ENCODE measurements around the gene ROBO1.

GRCh38 chr3:79568938-79569337 is 198.9 kb downstream of the ROBO1 start:
- no peak for TF ChIP-seq POLR2A (IDR thresholded peaks at IDR 0.05)
- no peak for TF ChIP-seq CTCF (IDR thresholded peaks at IDR 0.05)

Data from right lobe of liver (tissue), 4 donors.